Epithelial cell of esophagus (primary cell): Measurements from ENCODE around the gene RASA1.

ENCODE experiments used
- DNase-seq: peaks from one replicate; pipeline ENCODE4 v3.0.0; 2010; ENCODE audit warnings: low read depth
- H3K4me3 ChIP-seq: 2 replicates; pipeline ENCODE4 v1.5.1; 2011; ENCODE audit warnings: mild to moderate bottlenecking, low read length, control low read depth
- TF ChIP-seq, protein P1 (sequence below): IDR thresholded peaks from 2 replicates; pipeline ENCODE4 v1.5.1; 2011; ENCODE audit warnings: low read depth, mild to moderate bottlenecking, low read length, control low read depth, inconsistent platforms; ENCODE audit not compliant: insufficient read depth; ENCODE audit errors: missing control alignments

Gene RASA1

DNA sequence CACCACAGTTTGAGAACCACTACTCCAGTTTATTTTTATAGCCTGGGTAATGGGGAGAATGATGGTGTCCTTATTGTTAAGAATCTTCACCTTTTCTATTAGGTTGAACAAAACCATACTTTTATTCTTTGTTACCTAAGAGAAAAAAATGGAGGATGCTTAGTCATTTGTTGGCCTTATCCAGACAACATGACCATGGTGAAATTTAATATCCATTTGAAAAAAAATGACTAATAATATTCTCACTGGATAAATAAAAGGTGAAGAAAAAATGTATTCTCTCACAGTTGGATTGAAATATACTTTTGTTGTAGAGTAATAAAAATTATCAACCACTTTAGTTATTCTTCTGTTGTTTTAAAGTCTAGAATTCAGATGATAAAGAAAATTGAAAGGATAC lies 150.8 kb downstream of the RASA1 start:
- DNase-seq: peak; percentile 46
- TF ChIP-seq, protein P1, sequence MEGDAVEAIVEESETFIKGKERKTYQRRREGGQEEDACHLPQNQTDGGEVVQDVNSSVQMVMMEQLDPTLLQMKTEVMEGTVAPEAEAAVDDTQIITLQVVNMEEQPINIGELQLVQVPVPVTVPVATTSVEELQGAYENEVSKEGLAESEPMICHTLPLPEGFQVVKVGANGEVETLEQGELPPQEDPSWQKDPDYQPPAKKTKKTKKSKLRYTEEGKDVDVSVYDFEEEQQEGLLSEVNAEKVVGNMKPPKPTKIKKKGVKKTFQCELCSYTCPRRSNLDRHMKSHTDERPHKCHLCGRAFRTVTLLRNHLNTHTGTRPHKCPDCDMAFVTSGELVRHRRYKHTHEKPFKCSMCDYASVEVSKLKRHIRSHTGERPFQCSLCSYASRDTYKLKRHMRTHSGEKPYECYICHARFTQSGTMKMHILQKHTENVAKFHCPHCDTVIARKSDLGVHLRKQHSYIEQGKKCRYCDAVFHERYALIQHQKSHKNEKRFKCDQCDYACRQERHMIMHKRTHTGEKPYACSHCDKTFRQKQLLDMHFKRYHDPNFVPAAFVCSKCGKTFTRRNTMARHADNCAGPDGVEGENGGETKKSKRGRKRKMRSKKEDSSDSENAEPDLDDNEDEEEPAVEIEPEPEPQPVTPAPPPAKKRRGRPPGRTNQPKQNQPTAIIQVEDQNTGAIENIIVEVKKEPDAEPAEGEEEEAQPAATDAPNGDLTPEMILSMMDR: no peak
- no peak overlapping the region for H3K4me3 ChIP-seq

DNA sequence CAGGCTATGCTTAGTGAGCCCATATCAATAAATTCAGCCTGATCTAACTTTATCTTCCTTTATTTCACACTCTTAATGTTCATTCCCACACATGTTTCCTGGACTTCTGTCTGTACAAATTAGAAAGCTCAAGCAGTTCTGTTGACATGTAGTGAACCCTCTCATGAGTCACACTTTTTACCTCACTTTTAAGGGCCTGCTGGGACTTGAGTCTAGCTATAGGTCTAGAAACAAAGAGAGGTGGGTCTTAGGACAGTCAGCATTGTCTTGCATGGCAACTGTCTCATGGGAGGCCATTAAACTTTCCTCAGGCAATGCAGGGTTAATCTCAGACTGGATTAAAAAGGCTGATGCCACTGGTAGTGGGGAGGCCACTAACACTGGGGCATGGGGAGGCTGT lies 153.6 kb downstream of the RASA1 start:
- TF ChIP-seq, protein P1: no peak
- no peak overlapping the region for H3K4me3 ChIP-seq
- DNase-seq: peak; percentile 93

DNA sequence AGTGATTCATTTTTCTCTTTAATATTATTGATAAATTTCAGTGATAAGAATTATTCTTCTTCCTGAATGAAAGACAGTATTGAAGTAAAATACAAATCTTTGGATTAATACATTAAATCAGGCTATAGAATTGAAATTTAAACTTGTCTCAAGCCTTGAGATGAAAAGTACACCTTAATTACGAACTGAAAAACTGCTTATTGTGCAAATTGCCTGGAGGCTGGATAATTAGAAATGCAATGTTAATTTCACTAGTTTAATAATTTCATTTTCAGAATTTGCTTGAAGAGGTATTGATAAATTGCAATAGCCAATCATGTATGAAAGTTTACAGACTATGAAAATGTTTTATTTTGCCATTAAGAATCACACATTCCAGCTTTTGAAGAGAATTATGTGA lies 156.1 kb downstream of the RASA1 start:
- TF ChIP-seq, protein P1: no peak
- no peak overlapping the region for H3K4me3 ChIP-seq
- DNase-seq: no peak

DNA sequence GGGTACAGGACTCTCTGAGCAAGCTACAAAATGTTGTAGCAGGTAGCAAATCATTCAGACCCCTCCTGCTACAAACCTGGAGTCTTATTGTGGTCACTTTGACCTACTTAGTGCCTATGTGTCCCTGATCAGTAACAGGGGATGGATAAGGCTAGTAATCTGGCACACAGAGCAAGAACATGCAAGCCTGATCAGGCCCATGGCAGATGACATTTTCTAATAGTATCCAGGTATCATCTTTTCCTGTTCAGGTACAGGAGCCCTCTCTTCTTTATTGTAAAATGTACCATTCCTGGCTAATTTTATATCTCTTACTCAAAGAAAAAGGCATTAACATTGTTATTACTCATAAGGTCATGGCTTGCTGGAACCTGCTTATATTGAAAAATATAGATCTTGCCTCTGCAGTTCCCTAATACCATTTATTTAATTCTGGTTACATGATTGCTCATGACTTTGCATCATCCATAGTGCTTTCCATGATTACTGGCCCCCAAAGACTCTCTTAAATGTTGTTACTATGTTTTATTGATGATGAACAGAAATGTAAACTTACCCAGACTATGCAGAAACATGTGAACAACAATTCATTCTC lies 163.3 kb downstream of the RASA1 start:
- TF ChIP-seq, protein P1: no peak
- DNase-seq: peak; percentile 17
- H3K4me3 ChIP-seq: no peak overlapping the region

DNA sequence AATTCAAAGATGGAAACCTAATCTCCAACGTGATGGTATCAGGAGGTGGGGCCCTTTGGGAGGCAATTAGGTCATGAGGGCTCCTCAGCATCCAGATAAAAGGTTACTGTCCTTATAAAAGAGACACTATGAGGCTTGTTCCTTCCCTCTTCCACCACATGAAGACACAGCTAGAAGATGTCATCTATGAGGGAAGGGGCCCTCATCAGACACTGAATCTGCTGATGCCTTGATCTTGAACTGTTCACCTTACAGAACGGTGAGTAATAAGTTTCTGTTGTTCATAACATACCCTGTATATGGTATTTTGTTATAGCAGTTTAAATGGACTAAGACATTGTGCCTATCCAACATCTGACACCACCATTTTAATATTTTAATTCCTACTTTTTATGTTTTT lies 164.8 kb downstream of the RASA1 start:
- TF ChIP-seq, protein P1: no peak
- DNase-seq: no peak
- H3K4me3 ChIP-seq: no peak overlapping the region

DNA sequence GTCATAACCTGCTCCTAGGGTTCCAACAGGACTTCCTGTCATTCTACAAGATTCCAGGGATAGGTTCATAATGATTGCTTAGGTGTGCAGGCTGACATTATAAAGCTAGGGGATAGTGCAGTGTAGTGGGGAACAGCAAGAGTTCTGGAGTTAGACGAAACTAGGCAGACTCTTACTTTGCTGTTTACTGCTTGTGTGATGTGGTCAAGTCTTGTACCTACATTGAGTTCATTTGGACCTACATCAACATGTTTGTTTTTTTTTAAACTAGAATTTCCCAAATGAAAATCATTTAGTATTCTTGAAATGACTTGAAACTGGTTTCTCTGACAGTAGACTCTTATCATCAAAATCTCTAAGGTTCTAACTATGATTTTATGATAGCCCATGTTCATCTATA lies 166.3 kb downstream of the RASA1 start:
- TF ChIP-seq, protein P1: no peak
- no peak overlapping the region for H3K4me3 ChIP-seq
- no peak for DNase-seq

DNA sequence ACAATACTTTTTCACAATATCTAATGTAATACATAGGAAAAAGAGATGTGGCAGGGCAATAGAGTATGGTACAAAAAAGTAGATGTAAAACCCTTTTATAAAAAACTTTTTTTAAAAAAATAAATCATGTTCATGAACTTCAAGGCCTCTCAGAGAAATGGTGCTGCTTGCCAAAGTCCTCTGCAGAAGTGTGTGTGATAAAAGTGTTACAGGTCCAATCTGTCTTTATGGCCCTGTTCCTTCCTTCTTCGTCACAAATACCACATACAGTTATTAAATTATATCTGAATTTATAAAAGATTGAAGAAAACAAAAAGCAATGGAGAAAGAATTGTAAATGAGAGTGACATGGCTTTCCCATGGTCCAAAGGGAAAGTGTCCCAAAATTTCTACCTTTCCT lies 166.8 kb downstream of the RASA1 start:
- TF ChIP-seq, protein P1: no peak
- H3K4me3 ChIP-seq: no peak overlapping the region
- no peak for DNase-seq
